ENCODE results near the gene FMNL3.

Gene FMNL3

GRCh38 chr12:49646871-49647654 lies 60.1 kb downstream of the FMNL3 start:
- TF ChIP-seq ZNF274 (IDR thresholded peaks at IDR 0.05; ENCODE audit: low read depth, low read length) = no peak
- H3K4me3 ChIP-seq (ENCODE audit: low read length) = no peak overlapping the region

GRCh38 chr12:49646331-49646830 lies 60.8 kb downstream of the FMNL3 start:
- no peak for TF ChIP-seq ZNF274 (IDR thresholded peaks at IDR 0.05; ENCODE audit: low read depth, low read length)
- H3K4me3 ChIP-seq (ENCODE audit: low read length) = no peak overlapping the region

- no peak for TF ChIP-seq ZNF274 (IDR thresholded peaks at IDR 0.05; ENCODE audit: low read depth, low read length)
- no peak overlapping the region for H3K4me3 ChIP-seq (ENCODE audit: low read length)
Observed at GRCh38 chr12:49645146-49646039, 61.8 kb downstream of the FMNL3 start.

GRCh38 chr12:49644620-49644994 lies 62.6 kb downstream of the FMNL3 start:
- H3K4me3 ChIP-seq (ENCODE audit: low read length) = no peak overlapping the region
- no peak for TF ChIP-seq ZNF274 (IDR thresholded peaks at IDR 0.05; ENCODE audit: low read depth, low read length)

GRCh38 chr12:49643961-49644619 lies 63.1 kb downstream of the FMNL3 start:
- TF ChIP-seq ZNF274 (IDR thresholded peaks at IDR 0.05; ENCODE audit: low read depth, low read length) = no peak
- no peak overlapping the region for H3K4me3 ChIP-seq (ENCODE audit: low read length)

- TF ChIP-seq ZNF274 (IDR thresholded peaks at IDR 0.05; ENCODE audit: low read depth, low read length) = no peak
- no peak overlapping the region for H3K4me3 ChIP-seq (ENCODE audit: low read length)
Observed at GRCh38 chr12:49643135-49643534, 64.1 kb downstream of the FMNL3 start.

- no peak for TF ChIP-seq ZNF274 (IDR thresholded peaks at IDR 0.05; ENCODE audit: low read depth, low read length)
- H3K4me3 ChIP-seq (ENCODE audit: low read length) = no peak overlapping the region
Observed at GRCh38 chr12:49642370-49642802, 64.8 kb downstream of the FMNL3 start.

- no peak overlapping the region for H3K4me3 ChIP-seq (ENCODE audit: low read length)
- TF ChIP-seq ZNF274 (IDR thresholded peaks at IDR 0.05; ENCODE audit: low read depth, low read length) = no peak
Observed at GRCh38 chr12:49641748-49642369, 65.3 kb downstream of the FMNL3 start.

- H3K4me3 ChIP-seq (ENCODE audit: low read length) = no peak overlapping the region
- TF ChIP-seq ZNF274 (IDR thresholded peaks at IDR 0.05; ENCODE audit: low read depth, low read length) = no peak
Observed at GRCh38 chr12:49636979-49637755, 70.0 kb downstream of the FMNL3 start.

GRCh38 chr12:49636574-49636973 lies 70.6 kb downstream of the FMNL3 start:
- H3K4me3 ChIP-seq (ENCODE audit: low read length) = no peak overlapping the region
- TF ChIP-seq ZNF274 (IDR thresholded peaks at IDR 0.05; ENCODE audit: low read depth, low read length) = no peak

- TF ChIP-seq ZNF274 (IDR thresholded peaks at IDR 0.05; ENCODE audit: low read depth, low read length) = no peak
- no peak overlapping the region for H3K4me3 ChIP-seq (ENCODE audit: low read length)
Observed at GRCh38 chr12:49635656-49636055, 71.5 kb downstream of the FMNL3 start.

- TF ChIP-seq ZNF274 (IDR thresholded peaks at IDR 0.05; ENCODE audit: low read depth, low read length) = no peak
- no peak overlapping the region for H3K4me3 ChIP-seq (ENCODE audit: low read length)
Observed at GRCh38 chr12:49635036-49635435, 72.2 kb downstream of the FMNL3 start.

GRCh38 chr12:49633703-49634345 lies 73.4 kb downstream of the FMNL3 start:
- TF ChIP-seq ZNF274 (IDR thresholded peaks at IDR 0.05; ENCODE audit: low read depth, low read length) = no peak
- H3K4me3 ChIP-seq (ENCODE audit: low read length) = no peak overlapping the region
